Fibroblast of mammary gland (primary cell): ENCODE results near the gene RFNG.

Source experiments
- DNase-seq: peaks from one replicate; pipeline ENCODE4 v3.0.0-alpha.2; 2010; ENCODE audit warnings: low read depth
- H3K4me3 ChIP-seq: 2 replicates; pipeline ENCODE4 v1.5.1; 2011; ENCODE audit warnings: low read depth, mild to moderate bottlenecking, low read length, moderate library complexity; ENCODE audit not compliant: control insufficient read depth
- CTCF ChIP-seq: conservative IDR thresholded peaks from 2 replicates; pipeline ENCODE4 v1.5.1; 2011; ENCODE audit warnings: low read depth, low read length, inconsistent platforms; ENCODE audit not compliant: control insufficient read depth, insufficient read depth

The RFNG gene

GRCh38 chr17:82047379-82047778 lies 4.2 kb downstream of the RFNG start:
- H3K4me3 ChIP-seq = no peak overlapping the region
- no peak for TF ChIP-seq CTCF
- no peak for DNase-seq

DNA sequence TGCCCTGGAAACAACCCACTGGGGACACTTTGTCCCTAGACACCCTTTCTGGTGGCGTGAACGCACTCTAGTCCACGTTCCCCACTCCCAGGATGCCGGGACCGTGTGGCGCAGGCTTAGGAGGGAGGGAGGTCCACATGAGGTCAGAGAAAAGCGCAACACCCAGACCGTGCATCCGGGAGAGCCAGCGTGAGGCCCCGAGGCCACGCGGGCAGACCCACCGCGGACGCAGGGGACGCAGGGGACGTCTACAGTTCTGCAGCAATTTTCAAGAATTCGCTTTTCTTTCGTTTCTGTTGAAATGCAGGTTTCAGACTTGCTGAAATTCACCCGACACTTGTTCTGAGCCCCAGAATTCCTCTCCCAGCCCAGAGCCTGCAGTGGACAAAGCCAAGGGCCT lies 4.7 kb downstream of the RFNG start:
- no peak for TF ChIP-seq CTCF
- no peak overlapping the region for H3K4me3 ChIP-seq

DNA sequence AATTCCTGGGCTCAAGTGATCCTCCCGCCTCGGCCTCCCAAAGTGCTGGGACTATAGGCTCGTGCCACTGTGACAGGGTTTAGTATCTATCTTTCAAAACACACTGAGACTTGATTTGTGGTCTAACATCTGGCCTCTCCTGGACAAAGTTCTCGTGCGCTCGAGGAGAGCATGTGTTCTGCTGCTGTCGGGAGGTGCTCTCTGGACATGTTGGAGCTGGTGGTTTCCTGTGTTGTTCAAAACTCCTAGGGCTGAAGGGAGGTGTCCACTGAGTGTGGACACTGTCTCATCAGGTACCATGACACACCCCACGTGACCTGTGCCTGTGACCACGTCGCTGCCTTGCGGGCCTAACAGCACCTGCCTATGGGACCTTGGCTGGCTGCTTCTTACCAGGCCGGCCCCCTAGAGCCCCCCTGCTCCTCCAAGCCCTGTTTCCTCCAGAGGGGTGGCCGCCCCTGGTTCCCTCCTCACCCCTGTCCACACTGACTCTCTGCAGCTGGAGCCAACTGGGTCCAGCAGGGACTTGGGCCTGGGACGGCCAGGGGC lies 5.6 kb downstream of the RFNG start:
- TF ChIP-seq CTCF = no peak
- no peak for DNase-seq
- no peak overlapping the region for H3K4me3 ChIP-seq

More for the DNA sequence above, 4.7 kb downstream of the RFNG start:
- no peak for DNase-seq

DNA sequence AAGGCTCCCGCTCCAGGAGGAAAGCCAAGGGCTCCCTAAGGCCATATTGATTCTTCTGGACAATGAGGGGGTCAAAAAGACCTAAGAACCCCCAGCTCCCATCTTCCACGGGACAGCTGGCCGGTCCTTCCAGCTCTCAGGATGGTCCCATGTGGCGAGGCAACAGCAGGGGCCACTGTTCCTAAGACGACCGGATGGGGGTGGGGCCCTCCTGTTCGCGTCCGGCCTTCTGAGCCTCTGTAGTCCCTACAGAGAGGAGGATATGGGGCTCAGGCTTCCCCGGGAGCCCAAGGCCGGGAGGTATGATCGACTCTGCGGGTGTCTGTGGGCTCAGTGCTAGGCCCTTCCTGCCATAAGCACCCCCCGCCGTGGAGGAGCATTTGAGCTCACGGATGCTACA lies 8.1 kb downstream of the RFNG start:
- DNase-seq = no peak
- H3K4me3 ChIP-seq = no peak overlapping the region
- TF ChIP-seq CTCF = no peak

DNA sequence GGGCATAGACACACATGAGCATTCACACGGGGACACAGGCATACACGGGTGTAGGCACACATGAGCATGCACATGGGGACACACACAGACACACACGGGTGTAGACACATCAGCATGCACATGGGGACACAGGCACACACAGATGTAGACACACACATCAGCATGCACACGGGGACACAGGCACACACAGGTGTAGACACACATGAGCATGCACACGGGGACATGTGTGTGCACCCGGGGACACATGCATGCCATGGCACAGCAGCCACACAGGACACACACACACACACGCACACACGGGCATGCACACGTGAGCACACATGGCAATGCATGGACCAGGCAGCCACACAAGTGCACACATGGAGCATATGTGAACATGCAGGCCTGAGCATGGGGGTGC lies 9.0 kb downstream of the RFNG start:
- TF ChIP-seq CTCF = no peak
- no peak for DNase-seq
- H3K4me3 ChIP-seq = no peak overlapping the region

DNA sequence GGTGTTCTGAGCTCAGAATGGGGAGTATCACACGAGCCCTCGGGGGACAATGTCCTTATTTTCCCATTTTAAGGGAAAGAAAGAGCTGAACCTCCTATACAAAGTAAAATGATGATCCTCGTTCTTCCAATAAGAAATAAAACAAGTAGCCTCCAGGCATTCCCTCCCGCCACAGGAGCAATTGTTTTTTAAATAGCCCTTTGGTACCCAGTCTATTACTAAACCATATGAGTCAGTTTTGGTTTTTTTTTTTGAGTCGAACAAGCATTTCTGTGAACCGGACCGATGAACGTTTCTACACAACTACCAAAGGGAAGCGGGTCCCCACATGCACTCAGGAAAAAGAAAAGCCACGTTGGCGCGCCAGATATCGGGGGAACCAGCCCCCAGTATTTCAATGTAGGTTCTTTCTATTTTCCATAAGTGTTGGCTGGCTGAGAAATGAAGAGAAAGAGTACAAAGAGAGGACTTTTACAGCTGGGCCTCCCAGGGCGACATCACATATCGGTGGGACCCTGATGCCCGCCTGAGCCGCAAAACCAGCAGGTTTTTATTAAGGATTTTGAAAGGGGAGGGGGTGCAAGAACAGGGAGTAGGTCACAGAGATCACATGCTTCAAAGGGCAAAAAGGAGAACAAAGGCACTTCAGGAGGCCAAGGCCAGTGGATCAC lies 10.3 kb downstream of the RFNG start:
- TF ChIP-seq CTCF = no peak
- H3K4me3 ChIP-seq = no peak overlapping the region
- DNase-seq = peak; percentile 40
